GM06990 (cell line): ENCODE data around the gene WDR88.

ENCODE experiments used
- DNase-seq: peaks from one replicate; pipeline ENCODE4 v3.0.0-alpha.2; 2011; ENCODE audit not compliant: insufficient read length; ENCODE audit errors: extremely low read depth
- H3K27me3 ChIP-seq: replicated peaks from 2 replicates; pipeline ENCODE4 v1.6.0; 2011; ENCODE audit warnings: low read length; ENCODE audit not compliant: control insufficient read depth, insufficient read depth
- H3K36me3 ChIP-seq: 2 replicates; pipeline ENCODE4 v1.5.1; 2011; ENCODE audit warnings: low read length; ENCODE audit not compliant: control insufficient read depth, insufficient read depth
- H3K4me3 ChIP-seq: replicated peaks from 2 replicates; pipeline ENCODE4 v1.5.1; 2011; ENCODE audit warnings: low read depth, mild to moderate bottlenecking, control low read depth, low read length
- CTCF ChIP-seq: IDR thresholded peaks from 2 replicates; pipeline ENCODE4 v1.5.1; 2011; ENCODE audit warnings: low read length, control low read depth, mild to moderate bottlenecking, inconsistent platforms; ENCODE audit not compliant: insufficient read depth, poor library complexity, severe bottlenecking

WDR88 gene

DNA sequence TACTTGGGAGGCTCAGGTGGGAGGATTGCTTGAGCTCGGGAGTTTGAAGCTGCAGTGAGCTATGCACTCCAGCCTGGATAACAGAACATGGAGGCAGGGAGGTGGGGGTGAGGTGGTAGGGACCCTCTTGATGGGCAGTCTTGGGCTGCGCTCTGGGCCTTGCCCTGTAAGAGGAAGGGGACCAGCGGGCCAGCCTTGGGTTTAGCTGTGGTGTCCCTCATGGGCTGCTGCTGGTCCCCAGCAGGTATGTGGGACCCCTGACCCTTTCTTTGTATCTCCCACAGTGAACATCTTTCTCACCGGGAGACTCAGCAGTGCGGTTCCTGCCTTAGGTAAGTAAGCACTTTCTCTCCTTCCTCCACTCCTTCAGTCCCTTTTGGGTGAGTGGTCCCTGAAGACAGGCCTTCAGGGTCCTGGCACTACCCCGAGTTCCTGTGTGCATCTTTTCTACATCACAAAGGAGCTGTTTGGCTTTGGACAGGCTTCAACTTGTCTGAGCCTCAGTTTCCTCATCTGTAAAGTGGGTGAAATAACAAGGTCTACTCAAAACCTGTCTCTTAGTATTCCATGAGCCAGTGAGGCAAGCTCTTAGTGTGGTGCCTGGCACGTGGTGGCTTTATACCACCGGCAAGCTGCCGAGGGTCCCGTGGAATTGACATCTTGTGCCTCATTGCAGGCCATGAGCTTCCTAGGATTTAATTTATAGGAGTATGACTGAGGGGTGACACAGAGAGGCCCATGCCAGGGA is 64.7 kb downstream of the WDR88 start:
- no peak overlapping the region for H3K4me3 ChIP-seq
- H3K36me3 ChIP-seq = no peaks in the 10 kb centered on the region
- H3K27me3 ChIP-seq = no peaks in the 10 kb centered on the region; the same call in none of the 2 replicates
- no peak for DNase-seq
- TF ChIP-seq CTCF = no peak

GRCh38 chr19:33197591-33198000 is 65.7 kb downstream of the WDR88 start:
- no peak for TF ChIP-seq CTCF
- Histone ChIP-seq H3K4me3 (no peak overlapping the region), H3K36me3 (no peaks in the 10 kb centered on the region), H3K27me3 (no peaks in the 10 kb centered on the region; the same call in none of the 2 replicates)
- peak; percentile 39 for DNase-seq

DNA sequence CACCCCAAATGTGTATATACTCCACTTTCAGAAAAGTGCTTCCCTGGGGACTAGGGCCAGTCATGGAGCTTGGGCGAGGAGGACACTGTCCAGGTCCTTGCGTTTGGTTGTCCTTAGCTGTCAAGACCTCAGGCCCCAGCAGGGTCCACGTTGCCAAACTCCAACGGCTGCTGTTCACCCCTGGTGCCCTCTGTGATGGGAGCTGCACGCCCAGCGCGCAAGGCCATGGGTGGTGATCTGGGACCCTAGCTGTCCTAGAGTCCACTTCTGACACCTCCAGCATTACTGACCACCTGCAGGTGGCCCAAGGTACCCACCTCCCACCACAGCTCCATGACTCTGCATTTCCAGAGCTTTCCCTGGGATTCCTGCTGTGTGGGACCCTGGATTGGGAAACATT is 66.3 kb downstream of the WDR88 start:
- no peak for TF ChIP-seq CTCF
- no peaks in the 10 kb centered on the region; the same call in none of the 2 replicates for H3K27me3 ChIP-seq
- no peak for DNase-seq
- H3K4me3 ChIP-seq = no peak overlapping the region
- no peaks in the 10 kb centered on the region for H3K36me3 ChIP-seq

DNA sequence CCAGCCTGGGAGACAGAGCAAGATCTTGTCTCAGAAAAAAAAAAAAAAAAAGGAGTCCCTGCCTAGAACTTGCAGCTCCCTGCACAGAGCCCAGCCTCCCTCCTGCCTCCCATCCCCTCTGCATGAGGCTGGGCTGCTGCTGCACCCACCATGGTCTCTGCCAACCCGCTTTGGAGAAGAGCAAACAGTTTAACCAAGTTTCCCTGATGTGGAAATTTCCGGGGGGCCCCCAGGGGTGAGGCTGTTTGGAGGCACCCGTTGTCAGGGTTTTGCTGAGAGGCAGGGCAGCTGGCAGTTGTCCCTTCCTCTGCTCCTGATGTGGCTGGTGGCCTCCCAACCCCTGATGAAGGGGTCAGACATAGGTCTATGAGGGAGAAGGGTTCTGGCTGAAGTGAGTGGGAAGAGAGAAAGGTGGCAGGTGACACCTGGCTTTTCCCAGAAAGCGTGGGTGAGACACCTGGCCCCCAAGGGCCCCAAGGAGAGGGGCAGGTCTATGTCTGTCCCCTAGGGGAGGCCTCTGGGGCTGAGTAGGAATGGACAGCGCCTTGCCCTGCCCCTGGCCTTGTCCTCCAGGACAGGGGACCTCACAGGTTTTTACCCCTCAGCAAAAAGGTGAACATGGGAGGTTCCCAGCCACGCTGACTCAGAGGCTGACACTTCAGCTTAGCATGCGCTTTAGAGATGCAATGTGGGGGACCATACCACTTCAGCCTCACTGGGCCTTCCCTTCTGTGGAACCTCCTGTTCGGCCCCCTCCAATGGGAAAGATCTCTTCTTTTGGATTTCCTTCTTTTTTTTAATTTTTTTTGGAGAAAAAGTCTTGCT is 67.7 kb downstream of the WDR88 start:
- H3K36me3 ChIP-seq = no peaks in the 10 kb centered on the region
- no peak for DNase-seq
- no peak overlapping the region for H3K4me3 ChIP-seq
- no peak for TF ChIP-seq CTCF
- H3K27me3 ChIP-seq = no peaks in the 10 kb centered on the region

DNA sequence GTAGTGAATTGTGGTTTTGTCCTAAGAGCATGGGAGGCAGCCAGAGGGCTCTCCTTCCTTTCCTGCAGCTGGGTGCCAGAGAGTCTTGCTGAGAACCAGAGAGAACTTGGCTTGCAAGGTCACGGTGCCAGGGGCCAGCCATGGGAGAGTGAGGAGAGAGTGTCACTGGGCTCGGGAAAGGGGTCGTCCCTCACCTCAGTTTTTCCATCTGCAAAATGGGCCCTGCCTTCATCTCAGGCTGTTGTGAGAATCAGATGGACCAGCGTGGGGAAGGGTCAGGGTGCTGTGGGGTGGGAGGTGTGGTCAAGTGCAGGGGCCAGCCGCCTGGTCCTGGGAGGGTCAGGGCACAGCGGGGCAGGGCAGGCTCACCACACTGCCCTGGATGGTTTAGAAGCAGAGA is 69.6 kb downstream of the WDR88 start:
- no peaks in the 10 kb centered on the region for H3K36me3 ChIP-seq
- DNase-seq = no peak
- TF ChIP-seq CTCF = no peak
- H3K4me3 ChIP-seq = no peak overlapping the region
- no peaks in the 10 kb centered on the region for H3K27me3 ChIP-seq
